ENCODE measurements around the gene BHLHE41. TPM values are rescaled to one million over a fixed set of nuclear protein-coding genes. Genes with fewer than 3 reads are reported as not detected.

Gene BHLHE41
- total and polyA plus RNA-seq, 9 of the 15 experiments (the other 6 are each of a cell fraction or from before 2014, with no cell fraction given) = not detected

GRCh38 chr12:26121323-26122060 is 3.3 kb downstream of the BHLHE41 start (continued):
- TF ChIP-seq ILF3 (IDR thresholded peaks at IDR 0.05; ENCODE audit: borderline replicate concordance) = no peak
- TF ChIP-seq CBX2 (IDR thresholded peaks at IDR 0.05; ENCODE audit: insufficient read depth, low read length, poor library complexity, severe bottlenecking) = peak; percentile 47
- TF ChIP-seq SLC30A9 (CRISPR knock-in tag; IDR thresholded peaks at IDR 0.05) = no peak
- TF ChIP-seq PPARD (CRISPR knock-in tag; IDR thresholded peaks at IDR 0.05) = no peak
- no peak for TF ChIP-seq CREBBP (IDR thresholded peaks at IDR 0.05; ENCODE audit: low read depth, low read length)
- TF ChIP-seq SMARCC2 (IDR thresholded peaks at IDR 0.05; ENCODE audit: low read depth) = no peak
- TF ChIP-seq ID3 (CRISPR knock-in tag; IDR thresholded peaks at IDR 0.05) = no peak
- TF ChIP-seq ID3 (tag; IDR thresholded peaks at IDR 0.05) = no peak
- TF ChIP-seq KLF6 (CRISPR knock-in tag; IDR thresholded peaks at IDR 0.05; ENCODE audit: borderline replicate concordance) = no peak
- no peak for TF ChIP-seq MTA3 (IDR thresholded peaks at IDR 0.05; ENCODE audit: borderline replicate concordance)

Data from K562 (cell line).